NCI-H2081 treated with DMSO at 0.1 percent for 48 hours (cell line): ENCODE measurements around the gene CEP290.
"Not testable (repeated sequence)": the region's sequence is repeated elsewhere in the genome, so short reads cannot be mapped to it uniquely, and the experiment has no call there.

ENCODE experiments used
- DNase-seq: peaks from one replicate; lab custom pipeline; 2025; lab: John Stamatoyannopoulos, UW

The CEP290 gene

DNA sequence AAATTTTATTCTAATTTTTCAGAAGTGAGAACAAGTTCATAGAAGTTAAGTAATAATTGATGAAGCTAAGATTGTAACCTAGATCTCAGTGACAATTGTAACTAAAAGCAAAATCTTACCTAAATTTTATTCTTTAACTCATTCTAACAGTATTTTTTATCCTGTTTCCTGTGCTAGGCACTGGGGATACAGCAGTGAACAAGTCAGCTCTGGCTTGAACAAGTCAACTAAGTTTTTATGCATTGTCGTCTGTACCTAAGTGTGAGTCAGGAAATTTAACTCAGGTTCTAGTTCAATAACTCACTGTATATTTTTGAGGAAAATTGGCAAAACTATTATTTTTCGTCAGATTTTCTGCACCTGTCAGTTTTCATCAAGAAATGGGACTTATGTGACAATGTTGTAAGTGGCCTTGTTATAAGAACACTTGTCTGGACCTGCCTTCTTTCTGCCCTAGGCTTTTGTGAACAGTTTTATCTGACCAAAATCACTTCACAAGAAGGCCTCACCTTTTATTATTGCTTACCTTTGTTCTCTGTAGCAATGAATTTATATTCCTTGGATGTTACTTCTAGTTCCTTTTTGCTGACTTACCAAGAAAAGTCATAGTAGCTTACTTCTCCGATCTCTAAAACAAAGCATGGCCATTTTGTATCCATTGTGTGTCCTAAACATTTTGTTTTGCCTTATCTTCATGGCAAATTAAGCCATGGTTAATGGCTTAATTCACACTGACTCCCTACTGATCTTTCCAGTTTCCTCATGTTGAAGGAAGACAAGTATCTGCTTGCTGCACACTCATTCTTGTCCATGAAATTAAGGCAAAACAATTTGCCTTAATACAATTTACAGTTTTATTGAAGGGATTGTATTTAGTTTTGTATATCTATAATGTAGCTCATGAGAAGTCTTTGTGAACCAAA lies 2.9 kb upstream of the CEP290 start:
- DNase-seq, result no peak

DNA sequence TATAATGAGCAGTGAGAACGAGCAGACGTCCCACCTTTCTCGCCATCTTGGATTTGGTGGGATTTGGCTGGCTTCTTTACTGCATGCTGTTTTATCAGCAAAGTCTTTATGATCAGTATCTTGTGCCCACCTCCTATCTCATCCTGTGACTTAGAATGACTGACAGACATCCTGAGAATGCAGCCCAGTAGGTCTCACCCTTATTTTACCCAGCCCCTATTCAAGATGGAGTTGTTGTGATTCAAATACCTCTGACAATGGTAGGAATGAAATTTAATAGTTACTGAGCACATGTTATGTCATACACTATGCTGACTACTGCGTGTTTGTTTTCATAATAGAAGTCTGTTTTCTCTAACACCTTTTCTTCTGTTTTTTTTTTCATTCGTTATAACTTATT lies 2.1 kb upstream of the CEP290 start:
- DNase-seq, result no peak

DNA sequence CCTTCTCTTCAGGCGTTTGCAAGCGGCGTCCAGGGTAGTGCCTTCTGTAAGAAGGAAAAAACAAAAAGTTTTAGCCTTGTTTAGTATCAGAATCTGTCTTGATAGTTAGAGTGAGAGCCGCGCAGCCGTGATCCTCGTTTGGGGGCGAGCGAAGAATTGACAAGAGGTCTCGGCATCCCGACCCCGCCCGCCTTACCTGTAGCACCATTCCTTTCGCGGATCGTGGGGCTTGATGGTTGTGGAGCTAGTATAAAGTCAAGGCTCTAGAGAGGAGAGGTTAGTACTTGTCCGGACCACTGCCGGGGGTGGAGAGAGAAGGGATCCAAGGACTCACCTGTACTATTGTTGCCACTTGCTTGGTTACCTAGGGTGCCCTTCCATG lies 713 bp upstream of the CEP290 start:
- no peak for DNase-seq

DNA sequence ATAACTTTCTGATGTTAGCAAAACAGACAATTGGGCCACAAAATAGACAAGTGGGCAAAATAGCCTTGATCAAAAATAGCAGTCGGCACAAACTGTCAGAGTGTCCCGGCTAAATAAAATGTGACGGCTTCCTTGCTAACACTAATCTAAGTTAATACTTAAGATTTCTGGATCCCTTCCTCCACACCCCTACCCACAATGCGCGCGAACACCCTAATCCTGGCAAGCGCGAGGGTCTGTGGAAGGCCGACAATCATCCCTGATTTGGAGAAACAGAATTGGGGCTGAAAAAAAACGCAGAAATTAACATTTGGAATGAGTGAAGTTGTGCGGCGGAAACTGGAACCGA lies 489 bp downstream of the CEP290 start:
- no peak for DNase-seq

DNA sequence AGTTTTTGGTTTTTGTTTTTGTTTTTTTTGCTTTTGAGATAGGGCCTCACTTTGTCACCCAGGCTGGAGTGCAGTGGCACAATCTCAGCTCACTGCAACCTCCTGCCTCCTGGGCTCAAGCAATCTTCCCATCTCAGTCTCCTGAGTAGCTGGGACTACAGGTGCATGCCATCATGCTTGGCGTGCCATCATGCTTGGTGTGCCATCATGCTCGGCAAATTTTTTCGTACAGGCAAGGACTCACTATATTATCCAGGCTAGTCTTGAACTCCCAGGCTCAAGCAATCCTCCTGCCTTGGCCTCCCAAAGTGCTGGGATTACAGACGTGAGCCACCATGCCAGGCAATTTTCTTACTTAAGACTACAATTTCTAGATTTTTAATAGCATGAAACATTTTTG lies 2.2 kb downstream of the CEP290 start:
- not testable (repeated sequence) for DNase-seq

DNA sequence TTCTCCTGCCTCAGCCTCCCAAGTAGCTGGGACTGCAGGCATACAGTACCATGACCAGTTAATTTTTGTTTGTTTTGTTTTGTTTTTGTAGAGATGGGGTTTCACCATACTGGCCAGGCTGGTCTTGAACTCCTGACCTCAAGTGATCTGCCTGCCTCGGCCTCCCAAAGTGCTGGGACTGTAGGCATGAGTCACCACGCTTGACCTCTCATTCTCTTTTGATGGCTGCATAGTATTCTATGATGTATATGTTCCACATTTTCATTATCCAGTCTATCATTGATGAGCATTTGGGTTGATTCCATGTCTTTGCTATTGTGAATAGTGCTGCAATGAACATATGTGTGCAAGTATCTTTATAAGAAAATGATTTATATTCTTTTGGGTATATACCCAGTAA lies 8.7 kb downstream of the CEP290 start:
- not testable (repeated sequence) for DNase-seq

DNA sequence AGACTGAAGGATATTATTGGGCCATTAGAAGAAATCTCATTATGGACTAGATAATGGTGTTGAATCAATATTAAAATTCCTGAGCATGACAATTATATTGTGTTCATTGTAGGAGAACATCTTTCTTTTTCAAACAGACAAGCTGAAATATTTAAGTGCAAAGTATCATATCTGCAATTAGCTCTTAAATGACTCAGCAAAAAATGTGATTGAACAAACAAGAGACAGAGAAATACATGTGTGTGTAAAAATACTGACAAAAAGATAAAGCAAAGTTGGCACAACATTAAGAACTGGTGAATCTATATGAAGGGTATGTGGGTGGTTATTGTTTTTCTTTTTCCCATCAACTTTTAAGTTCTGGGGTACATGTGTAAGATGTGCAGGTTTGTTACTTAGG lies 9.5 kb downstream of the CEP290 start:
- DNase-seq, result no peak

DNA sequence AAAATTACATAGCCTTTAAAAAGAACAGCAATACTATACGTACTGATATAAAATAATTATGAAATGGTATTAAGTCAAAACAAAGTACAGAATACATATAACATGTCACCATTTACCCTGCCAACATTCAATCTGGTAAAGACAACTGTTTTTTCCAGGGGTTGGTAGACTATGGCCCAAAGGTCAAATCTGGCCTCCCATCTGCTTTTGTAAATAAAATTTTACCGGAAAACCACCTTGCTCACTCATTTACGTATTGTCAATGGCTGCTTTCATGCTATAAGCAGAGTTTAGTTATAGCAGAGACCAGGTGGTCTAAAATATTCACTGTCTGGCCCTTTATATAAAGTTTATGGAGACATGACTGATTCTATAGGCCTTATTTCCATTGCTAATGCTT lies 14.0 kb downstream of the CEP290 start:
- DNase-seq, result no peak

DNA sequence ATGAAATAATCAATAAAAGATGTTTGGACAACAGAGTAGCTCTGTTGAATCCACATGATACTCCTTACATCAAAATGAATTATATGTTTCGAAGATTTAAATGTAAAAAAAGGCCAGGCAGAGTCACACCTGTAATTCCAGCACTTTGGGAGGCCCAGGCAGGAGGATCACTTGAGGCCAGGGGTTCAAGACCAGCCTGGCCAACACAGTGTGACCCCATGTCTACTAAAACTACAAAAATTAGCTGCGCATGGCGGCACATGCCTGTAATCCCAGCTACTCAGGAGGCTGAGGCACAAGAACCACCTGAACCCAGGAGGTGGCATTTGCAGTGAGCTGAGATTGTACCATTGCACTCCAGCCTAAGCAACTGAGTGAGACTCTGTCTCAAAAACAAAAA lies 14.8 kb downstream of the CEP290 start:
- no peak for DNase-seq

DNA sequence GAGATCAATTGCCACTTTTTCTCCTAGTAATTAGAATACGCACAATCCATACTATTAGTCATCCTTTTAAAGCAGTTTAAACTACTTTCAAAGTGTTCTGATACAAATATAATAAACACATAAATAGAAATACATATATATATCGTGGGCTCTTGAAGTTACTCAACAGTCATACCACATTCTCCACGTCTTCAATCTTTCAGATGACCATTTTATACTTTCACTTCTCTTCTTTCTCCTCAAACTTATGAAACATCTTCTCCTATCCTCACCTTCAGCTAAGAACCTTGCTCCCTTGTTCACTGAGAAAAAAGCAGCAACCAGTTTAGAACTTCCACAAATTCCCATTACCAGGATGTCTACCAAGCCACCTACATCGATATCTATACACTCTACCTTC lies 19.2 kb downstream of the CEP290 start:
- DNase-seq, result no peak

DNA sequence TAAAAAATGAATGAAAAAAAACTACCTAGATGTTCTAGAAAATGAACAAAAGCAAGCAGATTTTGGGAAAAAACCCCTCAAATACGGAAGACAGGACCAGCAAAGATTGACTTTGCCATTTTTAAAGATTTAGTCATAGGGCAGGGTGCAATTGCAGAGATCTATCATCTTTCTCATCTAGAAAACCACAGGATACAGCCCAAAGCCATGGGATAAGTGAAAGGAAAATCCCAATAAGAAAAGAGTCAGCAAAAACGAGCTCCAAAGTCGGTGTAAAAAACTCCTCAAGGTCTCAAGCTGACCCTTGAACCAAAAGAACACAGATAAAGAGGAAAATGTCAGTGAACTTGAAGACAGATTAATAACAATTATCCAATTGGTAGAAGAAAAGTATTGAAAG lies 28.0 kb downstream of the CEP290 start:
- no peak for DNase-seq

DNA sequence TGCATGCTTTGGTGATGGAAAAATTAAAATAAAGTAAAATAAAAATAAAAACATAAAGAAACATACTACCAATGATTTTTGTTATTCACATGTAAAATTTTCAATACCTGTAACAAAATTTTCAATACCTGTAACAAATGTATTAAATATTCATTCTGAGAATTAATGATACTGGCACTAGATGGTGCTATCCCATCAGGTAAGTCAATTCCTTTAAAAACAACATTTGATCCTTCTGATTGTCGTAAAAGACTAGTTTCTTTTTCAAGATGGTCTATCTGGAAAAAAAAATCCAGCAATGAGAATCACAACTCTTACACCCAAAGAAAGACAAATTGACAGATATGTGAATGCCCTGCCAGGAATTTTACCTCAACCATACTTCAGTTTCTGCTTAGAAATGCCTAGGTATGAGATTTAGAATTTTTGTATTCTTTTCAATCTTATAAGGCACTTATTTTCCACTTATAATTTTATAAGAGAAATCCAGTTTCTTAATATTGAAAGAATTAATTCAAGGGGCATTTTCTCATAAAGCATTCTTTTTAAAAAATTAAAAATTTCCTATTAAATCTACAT lies 30.7 kb downstream of the CEP290 start:
- DNase-seq, result peak; percentile 64

DNA sequence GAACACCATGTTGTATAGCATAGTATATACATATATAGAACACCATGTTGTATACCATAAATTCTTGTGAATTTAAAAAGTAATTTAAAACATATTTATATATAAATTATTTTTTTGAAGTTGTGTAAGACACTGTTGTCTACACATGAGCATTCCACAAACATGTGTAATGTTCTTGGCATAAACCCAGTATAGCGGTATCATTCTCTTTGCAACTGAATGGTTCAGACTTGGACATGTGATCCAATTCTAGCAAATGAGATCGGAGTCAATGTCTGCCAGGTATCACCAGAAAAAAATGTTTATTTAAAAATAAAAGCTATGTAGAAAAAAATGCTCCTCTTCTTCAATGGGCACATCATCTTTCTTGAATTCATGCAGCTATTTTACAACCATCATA lies 33.9 kb downstream of the CEP290 start:
- no peak for DNase-seq

DNA sequence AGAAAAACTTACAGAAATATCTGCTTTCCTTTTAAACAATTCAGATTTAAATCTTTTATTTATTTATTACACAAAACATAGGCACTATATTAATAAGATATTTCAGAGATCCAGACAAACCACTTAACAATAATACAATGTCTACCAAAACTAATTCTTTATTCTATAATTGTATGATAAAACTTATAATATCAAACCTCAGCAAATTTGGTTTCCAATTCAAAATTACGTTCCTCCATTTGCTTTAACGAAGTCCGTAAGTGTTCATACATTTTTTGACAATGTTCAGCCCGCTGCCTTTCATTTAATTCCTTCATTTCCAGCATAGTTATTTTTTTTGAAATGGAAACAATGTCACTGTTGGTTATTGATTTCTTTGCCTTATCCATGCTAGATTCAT lies 48.3 kb downstream of the CEP290 start:
- no peak for DNase-seq

DNA sequence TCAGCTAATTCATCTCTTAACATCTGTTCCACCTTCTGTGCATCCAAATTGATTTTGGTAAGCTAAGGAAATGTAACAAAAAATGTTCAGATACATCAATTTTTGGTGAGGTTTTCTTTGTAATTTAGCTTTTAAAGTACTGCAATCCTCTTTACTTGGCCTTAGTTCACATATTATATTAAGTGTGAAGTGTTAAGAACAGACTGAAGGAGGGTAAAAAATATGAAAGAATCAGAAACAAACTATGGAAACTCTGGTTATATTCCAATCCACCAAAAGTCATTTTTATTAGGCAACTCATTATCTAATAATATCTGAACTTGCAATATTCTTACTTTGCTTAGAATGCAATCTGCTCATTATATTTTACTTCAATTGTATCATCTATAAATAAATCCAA lies 49.1 kb downstream of the CEP290 start:
- no peak for DNase-seq

DNA sequence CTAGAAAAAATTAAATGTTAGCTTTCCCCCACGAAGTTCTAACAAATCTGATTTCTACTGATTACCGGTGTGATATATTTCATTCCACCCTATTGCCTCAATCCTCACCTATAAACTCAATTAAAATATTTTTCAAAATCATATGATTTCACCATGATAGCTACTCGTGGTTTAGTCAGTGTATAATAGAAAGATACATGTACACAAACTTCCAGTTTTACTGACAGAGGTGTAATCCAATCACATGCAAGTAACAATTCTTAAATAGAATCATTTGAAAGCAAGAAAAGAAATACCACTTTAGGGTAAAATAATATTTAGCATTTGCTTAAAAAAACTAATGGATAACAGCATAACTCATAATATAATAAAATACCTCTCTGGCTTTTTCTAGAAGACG lies 57.7 kb downstream of the CEP290 start:
- DNase-seq, result no peak

DNA sequence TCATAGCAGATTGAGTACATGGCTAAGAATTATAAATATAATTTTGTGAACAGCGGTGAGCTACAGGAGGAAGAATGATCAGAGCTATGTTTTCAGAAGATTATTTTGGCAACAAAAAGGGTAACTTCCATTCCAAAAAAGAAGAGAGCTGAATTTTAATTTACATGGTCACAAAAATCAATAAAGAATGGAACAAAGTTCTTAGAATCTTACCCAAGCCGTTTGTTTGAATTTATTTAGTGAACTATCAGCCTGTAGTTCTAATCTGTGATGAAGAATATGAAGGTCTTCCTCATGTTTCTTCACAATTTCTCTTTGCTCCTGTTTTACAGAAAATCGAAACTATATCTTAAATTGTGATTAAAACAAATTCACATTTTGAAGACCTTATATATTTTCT lies 58.3 kb downstream of the CEP290 start:
- DNase-seq, result no peak

DNA sequence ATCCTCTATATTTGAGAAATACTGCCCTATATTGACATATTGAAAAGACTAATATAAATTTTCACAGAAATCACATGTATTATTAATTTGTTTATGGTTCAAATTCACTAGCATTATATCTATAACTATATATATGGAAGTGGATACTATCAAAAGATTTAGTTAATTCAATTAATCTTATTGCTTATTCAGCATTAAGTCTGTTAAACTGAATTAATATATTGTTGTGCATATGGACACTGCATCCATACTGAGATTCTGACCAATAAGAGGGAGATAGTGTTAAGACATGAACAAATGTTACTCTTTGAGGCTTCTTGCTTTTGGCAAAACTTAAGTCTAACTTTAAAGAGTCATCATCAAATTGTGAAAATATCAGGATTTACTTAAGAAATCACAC lies 60.6 kb downstream of the CEP290 start:
- no peak for DNase-seq

DNA sequence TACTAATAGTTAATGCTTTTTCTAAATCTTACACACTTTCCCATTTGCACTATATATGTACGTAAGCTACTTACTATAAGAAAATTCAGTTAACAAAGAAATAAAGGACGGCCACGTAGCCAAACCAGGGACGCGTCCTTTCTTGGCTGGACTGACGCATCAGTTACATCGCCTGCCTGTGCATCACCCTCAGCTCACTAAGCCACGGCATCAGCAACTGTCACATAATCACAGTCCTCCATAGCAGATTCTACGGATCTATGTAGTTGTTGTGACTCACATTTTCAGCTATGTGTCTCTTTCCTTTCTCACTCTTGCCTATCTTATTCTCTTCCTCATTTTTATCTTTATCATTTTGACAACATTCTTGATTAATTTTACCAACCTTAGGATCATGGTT lies 74.6 kb downstream of the CEP290 start:
- DNase-seq, result no peak

DNA sequence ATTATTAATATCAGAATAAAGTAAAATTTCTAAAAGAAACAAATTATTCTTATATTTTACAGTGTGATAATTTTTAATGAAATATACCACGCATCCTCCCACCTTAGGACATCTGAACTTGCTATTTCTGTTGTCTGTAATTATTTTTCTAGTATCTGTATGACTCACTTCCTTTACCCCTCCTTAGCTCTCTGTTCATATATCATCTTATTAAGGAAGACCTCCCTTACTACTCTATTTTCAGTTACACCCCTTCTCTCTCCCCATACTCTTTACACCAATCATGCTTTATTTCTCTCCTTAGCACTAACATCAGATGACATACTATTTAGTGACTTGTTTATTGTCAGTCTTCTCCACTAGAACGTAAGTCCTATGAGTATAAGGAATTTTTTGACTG lies 78.5 kb downstream of the CEP290 start:
- DNase-seq, result no peak

DNA sequence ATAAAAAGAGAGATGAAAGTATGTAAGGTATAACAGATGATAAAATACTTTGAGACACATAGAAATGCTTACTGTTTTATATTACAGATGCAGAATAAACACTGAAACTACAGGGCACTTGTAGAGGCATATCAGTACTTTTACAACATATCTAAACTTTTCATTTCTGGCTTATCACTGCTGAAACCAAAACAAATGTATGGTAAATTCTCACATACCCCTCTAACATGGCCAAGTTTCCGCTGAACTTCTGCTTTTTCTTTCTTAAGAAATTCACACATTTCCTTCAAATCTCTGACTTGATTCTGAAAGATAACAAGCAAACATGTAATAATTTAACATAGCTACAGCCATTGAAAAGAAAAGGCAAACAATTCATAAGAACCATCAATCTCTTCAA lies 79.4 kb downstream of the CEP290 start:
- no peak for DNase-seq

DNA sequence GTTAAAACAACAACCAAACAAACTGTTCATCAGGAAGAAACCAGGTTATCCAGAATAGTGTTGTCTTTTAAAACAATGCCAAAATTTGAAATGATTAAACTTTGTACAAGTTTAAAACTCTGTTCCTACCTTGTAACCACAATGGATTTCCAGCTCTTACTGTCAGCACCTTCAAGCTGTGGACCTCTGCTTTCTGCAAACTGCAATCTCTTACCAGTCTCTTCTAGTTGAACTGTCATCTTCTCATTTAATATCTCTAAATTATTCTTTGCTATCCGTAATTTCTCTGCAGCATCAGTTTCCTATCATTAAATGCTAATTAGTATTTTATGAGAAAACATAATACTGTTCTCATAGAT lies 83.2 kb downstream of the CEP290 start:
- DNase-seq, result no peak

DNA sequence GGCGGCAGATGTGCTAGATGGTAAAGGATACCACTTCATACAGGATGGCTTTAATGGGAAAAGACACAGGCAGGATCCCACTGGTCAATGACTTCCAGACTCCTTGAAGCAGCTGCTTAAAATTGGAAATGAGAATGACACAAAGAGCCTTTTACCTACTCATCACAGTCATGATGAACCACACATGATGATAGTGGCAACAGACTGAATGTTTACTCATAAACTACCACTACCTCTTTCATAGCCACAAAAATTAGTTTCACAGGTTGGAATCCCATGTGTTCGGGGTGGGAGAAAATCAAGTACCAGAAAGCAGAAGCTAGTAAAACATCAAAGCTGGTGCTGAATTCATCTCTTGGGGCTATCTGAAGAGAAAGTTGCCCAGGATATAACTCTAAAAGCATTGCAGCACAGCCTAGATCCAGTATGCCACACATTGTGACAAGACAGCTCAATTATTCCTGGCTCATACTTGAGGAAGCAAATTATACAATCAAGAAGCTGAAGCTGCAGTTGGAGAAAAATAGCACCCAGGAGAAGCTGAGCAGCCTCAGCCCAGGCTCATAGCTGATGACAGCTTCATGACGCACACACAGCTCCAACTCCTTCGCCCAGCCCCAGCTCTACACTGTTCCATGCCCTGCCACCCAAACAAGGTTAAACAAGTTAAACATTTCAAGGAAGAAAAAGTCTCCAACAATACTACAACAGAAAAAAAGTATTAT lies 83.7 kb downstream of the CEP290 start:
- no peak for DNase-seq
